ENCODE results near the gene EDNRA.

- TF ChIP-seq CTCF (IDR thresholded peaks at IDR 0.05), result no peak
- no peak for TF ChIP-seq POLR2A (IDR thresholded peaks at IDR 0.05)
- no peak for TF ChIP-seq EP300 (IDR thresholded peaks at IDR 0.05)
These were observed 11.4 kb downstream of the EDNRA start for GRCh38 chr4:147492306-147492705.
